Astrocyte (in vitro differentiated cells and primary cell): Measurements from ENCODE around the gene ADIPOR2. TPM values are rescaled to one million over a fixed set of nuclear protein-coding genes. Genes with fewer than 3 reads are reported as not detected.
A peak's percentile ranks its signal among the peaks of the same experiment; 100 is the strongest.

ENCODE experiments used
- DNase-seq: peaks from one replicate; pipeline ENCODE4 v3.0.0-alpha.2; 2010; ENCODE audit warnings: low read depth
- FAIRE-seq: peaks from 2 replicates; lab custom pipeline; 2011; peaks lifted over from hg19 to GRCh38; lab: Jason Lieb, UNC
- H2AFZ ChIP-seq: 2 replicates; pipeline ENCODE4 v1.6.0; 2012; ENCODE audit warnings: low read depth, low read length, inconsistent platforms
- H3K27ac ChIP-seq: 2 replicates; pipeline ENCODE4 v1.5.1; 2011; ENCODE audit warnings: low read depth, low read length, inconsistent platforms
- H3K27me3 ChIP-seq: 2 replicates; pipeline ENCODE4 v1.6.0; 2011; ENCODE audit warnings: low read length, inconsistent platforms; ENCODE audit not compliant: insufficient read depth
- H3K36me3 ChIP-seq: 2 replicates; pipeline ENCODE4 v1.5.1; 2011; ENCODE audit warnings: low read length, inconsistent platforms; ENCODE audit not compliant: insufficient read depth
- H3K4me1 ChIP-seq: 2 replicates; pipeline ENCODE4 v1.5.1; 2011; ENCODE audit warnings: low read length, inconsistent platforms; ENCODE audit not compliant: insufficient read depth
- H3K4me2 ChIP-seq: 2 replicates; pipeline ENCODE4 v1.6.0; 2012; ENCODE audit warnings: low read length, inconsistent platforms
- H3K4me3 ChIP-seq: 2 replicates; pipeline ENCODE4 v1.5.1; 2011; ENCODE audit warnings: low read depth, mild to moderate bottlenecking, low read length, inconsistent platforms; ENCODE audit not compliant: insufficient read depth
- H3K79me2 ChIP-seq: 2 replicates; pipeline ENCODE4 v1.6.0; 2012; ENCODE audit warnings: mild to moderate bottlenecking, low read length, inconsistent platforms; ENCODE audit not compliant: insufficient read depth
- H3K9ac ChIP-seq: 2 replicates; pipeline ENCODE4 v1.6.0; 2012; ENCODE audit warnings: mild to moderate bottlenecking, low read length, inconsistent platforms
- H3K9me3 ChIP-seq: 2 replicates; pipeline ENCODE4 v1.5.1; 2012; ENCODE audit warnings: low read depth, mild to moderate bottlenecking, low read length, inconsistent platforms; ENCODE audit not compliant: insufficient read depth
- H4K20me1 ChIP-seq: 2 replicates; pipeline ENCODE4 v1.6.0; 2012; ENCODE audit warnings: low read length, inconsistent platforms; ENCODE audit not compliant: insufficient read depth
- H3K27ac Mint-ChIP-seq: one replicate; pipeline ENCODE4 v1.8.0; 2021; ENCODE audit warnings: mild to moderate bottlenecking, mixed read lengths; ENCODE audit not compliant: unreplicated experiment
- H3K27me3 Mint-ChIP-seq: one replicate; pipeline ENCODE4 v1.8.0; 2021; ENCODE audit warnings: low read depth, mixed read lengths; ENCODE audit not compliant: unreplicated experiment
- H3K36me3 Mint-ChIP-seq: one replicate; pipeline ENCODE4 v1.8.0; 2021; ENCODE audit warnings: low read depth, mixed read lengths; ENCODE audit not compliant: unreplicated experiment
- H3K4me1 Mint-ChIP-seq: one replicate; pipeline ENCODE4 v1.8.0; 2021; ENCODE audit warnings: low read depth, mixed read lengths; ENCODE audit not compliant: unreplicated experiment
- H3K4me3 Mint-ChIP-seq: one replicate; pipeline ENCODE4 v1.8.0; 2021; ENCODE audit warnings: mild to moderate bottlenecking, moderate library complexity, mixed read lengths; ENCODE audit not compliant: unreplicated experiment
- H3K9me3 Mint-ChIP-seq: one replicate; pipeline ENCODE4 v1.8.0; 2021; ENCODE audit warnings: mild to moderate bottlenecking, mixed read lengths; ENCODE audit not compliant: unreplicated experiment
- CTCF ChIP-seq: IDR thresholded peaks from 2 replicates; pipeline ENCODE4 v1.5.1; 2011; ENCODE audit warnings: low read depth, mild to moderate bottlenecking, inconsistent platforms, low read length, moderate library complexity; ENCODE audit not compliant: insufficient read depth
- EZH2 ChIP-seq: IDR thresholded peaks from 2 replicates; pipeline ENCODE4 v1.6.1; 2012; ENCODE audit warnings: mild to moderate bottlenecking, low read length, inconsistent platforms; ENCODE audit not compliant: insufficient read depth
- total RNA-seq: library from RNA; stranded (reverse); gene quantifications from 2 replicates; pipeline ENCODE4 v1.2.1, GENCODE V29; 2021

Gene ADIPOR2
- total RNA-seq, 1 donor from 2014 or later: 56.6 TPM

- no peak overlapping the region for H3K27ac ChIP-seq
- no peak overlapping the region for H3K9ac ChIP-seq
- H3K4me1 ChIP-seq: peaks cover 5% of the 10 kb centered on the region
- no peak overlapping the region for H3K27ac Mint-ChIP-seq
- no peaks in the 10 kb centered on the region for H3K27me3 ChIP-seq
- H3K9me3 ChIP-seq: no peaks in the 10 kb centered on the region
- no peak overlapping the region for H3K4me3 Mint-ChIP-seq
- TF ChIP-seq CTCF (no peak), EZH2 (no peak)
- H3K27me3 Mint-ChIP-seq: no peaks in the 10 kb centered on the region
- peaks cover 22% of the 10 kb centered on the region for H3K79me2 ChIP-seq
- H2AFZ ChIP-seq: no peak overlapping the region
- no peaks in the 10 kb centered on the region for H3K9me3 Mint-ChIP-seq
- H4K20me1 ChIP-seq: peaks cover 19% of the 10 kb centered on the region
- no peaks in the 10 kb centered on the region for H3K36me3 Mint-ChIP-seq
- H3K36me3 ChIP-seq: no peaks in the 10 kb centered on the region
- H3K4me2 ChIP-seq: no peak overlapping the region
- DNase-seq (no peak), FAIRE-seq (no peak)
- H3K4me1 Mint-ChIP-seq: peaks cover 8% of the 10 kb centered on the region
- H3K4me3 ChIP-seq: no peak overlapping the region
Measured at GRCh38 chr12:1688086-1688710, 2.7 kb upstream of the ADIPOR2 start.

- FAIRE-seq (no peak), DNase-seq (no peak)
- Histone ChIP-seq H3K4me1 (peaks cover 5% of the 10 kb centered on the region), H3K27me3 (no peaks in the 10 kb centered on the region), H2AFZ (peak overlapping the region; percentile 78), H3K79me2 (peaks cover 52% of the 10 kb centered on the region), H3K4me3 (peak overlapping the region; percentile 83), H3K27ac (peak overlapping the region; percentile 85), H3K36me3 (no peaks in the 10 kb centered on the region), H3K4me2 (peak overlapping the region; percentile 97), H3K9ac (peak overlapping the region; percentile 91), H3K9me3 (no peaks in the 10 kb centered on the region), H4K20me1 (peaks cover 46% of the 10 kb centered on the region)
- Mint-ChIP-seq H3K27me3 (no peaks in the 10 kb centered on the region), H3K9me3 (no peaks in the 10 kb centered on the region), H3K27ac (peak overlapping the region; percentile 78), H3K4me1 (peaks cover 13% of the 10 kb centered on the region), H3K36me3 (no peaks in the 10 kb centered on the region), H3K4me3 (peak overlapping the region; percentile 92)
- TF ChIP-seq CTCF: no peak
- TF ChIP-seq EZH2: no peak
Measured at GRCh38 chr12:1691123-1692007, 495 bp downstream of the ADIPOR2 start.
